ENCODE measurements around the gene CLEC10A.
"Not testable (repeated sequence)": the region's sequence is repeated elsewhere in the genome, so short reads cannot be mapped to it uniquely, and the experiment has no call there.

CLEC10A gene

DNA sequence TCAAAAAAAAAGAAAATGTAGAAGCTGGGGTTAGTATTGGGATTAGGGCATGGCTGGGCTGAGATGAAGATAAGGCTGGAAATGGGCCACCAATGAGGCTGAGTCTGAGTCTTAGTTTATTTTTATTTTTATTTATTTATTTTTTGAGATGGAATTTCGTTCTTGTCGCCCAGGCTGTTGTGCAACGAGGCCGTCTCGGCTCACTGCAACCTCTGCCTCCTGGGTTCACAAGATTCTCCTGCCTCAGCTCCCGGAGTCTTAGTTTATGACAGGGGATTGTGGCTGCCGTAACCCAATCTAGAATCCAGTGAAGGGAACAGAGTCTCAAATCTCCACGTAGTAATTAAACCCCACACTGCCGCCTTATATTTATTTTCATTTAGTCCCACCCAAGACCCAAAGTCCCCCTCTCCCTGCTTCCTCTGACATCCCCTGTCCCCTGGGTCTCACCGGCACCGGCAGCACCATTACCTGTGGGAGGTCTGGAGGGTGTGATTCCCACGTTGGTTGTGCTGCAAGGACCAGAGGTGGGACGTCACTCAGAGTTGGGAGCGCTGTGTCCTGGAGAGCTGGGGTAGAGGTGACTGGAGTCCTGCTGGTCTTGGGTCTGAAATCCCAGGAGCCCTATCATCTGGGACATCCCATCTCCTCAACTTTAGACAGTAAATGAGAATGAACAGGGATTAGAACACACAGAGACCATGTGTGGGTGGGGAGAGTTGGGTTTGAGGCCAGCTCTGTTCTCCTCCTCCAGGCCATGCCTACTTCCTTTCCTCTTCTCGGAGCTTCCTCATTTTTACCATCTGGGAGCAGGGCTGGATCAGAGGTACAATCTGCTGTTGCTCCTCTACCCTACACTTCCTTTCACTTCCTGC is at the start of gene CLEC10A:
TSS of gene CLEC10A (minus strand) at position 671 of the 875 bp plus-strand sequence. CDS start 1,439 bp downstream, outside the sequence.
- no peak for DNase-seq

DNA sequence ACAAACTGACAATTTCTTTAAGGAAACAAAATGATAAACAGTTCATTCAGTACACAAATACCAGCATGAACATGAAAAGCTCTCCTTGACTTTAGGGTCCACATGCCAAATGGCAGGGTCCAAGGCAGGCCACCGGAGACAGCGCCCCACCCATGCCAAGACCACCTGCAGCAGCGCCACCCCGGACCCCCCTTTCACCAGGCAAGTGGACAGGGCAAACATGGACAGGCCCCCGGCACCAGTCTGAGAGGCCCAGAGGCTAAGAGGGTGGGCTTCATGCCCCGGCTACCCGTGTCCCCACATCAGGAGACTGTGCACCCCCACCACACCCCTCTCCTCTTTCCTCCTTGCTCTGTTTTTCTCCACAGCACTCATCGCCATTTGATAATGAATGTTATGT is 49.3 kb upstream of the CLEC10A start:
- DNase-seq: no peak

GRCh38 chr17:7128160-7128559 is 48.1 kb upstream of the CLEC10A start:
- DNase-seq: no peak

DNA sequence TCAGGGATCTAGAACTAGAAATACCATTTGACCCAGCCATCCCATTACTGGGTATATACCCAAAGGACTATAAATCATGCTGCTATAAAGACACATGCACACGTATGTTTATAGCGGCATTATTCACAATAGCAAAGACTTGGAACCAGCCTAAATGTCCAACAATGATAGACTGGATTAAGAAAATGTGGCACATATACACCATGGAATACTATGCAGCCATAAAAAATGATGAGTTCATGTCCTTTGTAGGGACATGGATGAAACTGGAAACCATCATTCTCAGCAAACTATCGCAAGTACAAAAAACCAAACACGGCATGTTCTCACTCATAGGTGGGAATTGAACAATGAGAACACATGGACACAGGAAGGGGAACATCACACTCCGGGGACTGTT is 47.5 kb upstream of the CLEC10A start:
- not testable (repeated sequence) for DNase-seq

GRCh38 chr17:7126386-7126785 is 46.3 kb upstream of the CLEC10A start:
- DNase-seq: not testable (repeated sequence)

DNA sequence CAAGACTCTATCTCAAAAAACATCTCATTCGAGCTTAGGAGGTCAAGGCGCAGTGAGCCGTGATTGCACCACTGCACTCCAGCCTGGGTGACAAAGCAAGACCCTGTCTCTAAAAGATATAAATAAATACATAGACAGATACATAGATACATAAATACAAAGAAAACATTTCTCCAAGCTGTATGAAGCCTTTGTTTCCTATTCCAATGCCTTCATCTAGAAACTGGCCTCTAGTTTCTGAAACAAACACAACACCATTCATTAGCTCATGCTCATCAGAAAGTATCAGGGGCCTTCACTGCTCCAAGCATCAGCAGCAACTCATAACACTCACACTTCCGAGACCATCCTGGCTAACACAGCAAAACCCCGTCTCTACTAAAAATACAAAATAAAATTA is 44.9 kb upstream of the CLEC10A start:
- no peak for DNase-seq

- DNase-seq: no peak
Observed at GRCh38 chr17:7123844-7124243, 43.8 kb upstream of the CLEC10A start.

- no peak for DNase-seq
Observed at GRCh38 chr17:7122381-7122780, 42.3 kb upstream of the CLEC10A start.

DNA sequence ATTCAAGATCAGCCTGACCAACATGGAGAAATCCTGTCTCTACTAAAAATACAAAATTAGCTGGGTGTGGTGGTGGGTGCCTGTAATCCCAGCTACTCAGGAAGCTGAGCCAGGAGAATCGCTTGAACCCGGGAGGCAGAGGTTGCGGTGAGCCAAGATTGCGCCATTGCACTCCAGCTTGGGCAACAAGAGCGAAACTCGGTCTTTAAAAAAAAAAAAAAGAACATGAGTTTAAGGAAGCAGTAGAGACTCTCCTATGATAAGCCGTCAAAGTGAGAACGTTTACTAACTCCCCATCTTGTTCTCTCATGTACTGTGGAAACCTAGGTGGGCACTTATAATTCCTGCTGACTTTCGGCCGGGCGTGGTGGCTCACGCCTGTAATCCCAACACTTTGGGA is 40.6 kb upstream of the CLEC10A start:
- not testable (repeated sequence) for DNase-seq

- no peak for DNase-seq
Observed at GRCh38 chr17:7120123-7120522, 40.1 kb upstream of the CLEC10A start.

DNA sequence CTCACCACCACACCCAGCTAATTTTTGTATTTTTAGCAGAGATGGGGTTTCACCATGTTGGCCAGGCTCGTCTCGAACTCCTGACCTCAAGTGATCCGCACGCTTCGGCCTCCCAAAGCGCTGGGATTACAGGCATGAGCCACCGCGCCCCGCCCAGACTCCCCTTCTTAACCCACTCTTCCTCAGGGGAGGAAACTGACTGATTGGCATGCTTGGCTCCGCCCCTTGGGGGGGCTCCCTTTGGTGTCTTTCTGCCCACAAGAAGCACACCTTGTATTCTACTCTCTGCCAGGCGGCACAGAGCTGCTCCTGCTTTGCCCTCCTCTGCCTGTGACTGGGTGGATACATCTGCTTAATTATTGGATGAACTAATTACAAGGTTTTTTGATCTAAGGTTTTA is 39.3 kb upstream of the CLEC10A start:
- no peak for DNase-seq

- no peak for DNase-seq
Observed at GRCh38 chr17:7114875-7115614, 35.0 kb upstream of the CLEC10A start.

DNA sequence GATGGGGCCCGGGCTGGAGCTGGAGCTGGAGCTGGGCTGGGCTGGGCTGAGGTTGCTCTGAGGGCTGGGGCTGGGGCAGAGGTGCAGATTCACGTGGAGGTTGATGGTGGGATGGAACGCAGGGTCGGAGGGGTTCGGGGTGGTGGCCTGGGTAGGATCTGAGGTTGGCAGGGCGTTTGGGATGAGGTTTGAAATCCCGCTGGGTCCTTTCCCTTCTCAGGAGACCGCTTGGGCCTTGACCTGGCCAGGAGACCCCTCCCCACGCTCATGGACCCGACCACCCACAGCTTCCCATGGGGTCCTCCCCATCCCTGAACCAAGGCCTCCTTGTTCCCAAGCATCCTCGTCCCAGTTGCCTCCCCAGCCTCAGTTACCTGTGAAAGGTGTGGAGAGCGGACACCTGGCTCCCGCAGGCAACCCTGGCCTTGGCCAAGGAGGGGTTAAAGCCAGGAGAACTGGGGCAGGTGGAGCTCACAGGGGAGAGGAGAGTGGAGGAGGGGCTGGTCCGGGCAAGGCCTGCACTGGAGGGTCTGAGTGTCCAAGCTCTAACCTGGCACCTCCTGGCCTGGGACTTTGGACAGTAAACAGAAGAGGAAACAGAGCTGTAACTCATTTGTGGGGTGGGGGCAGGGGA is 34.3 kb upstream of the CLEC10A start, which contains the start of gene ASGR2:
TSS of gene ASGR2 (minus strand) at position 582 of the 634 bp plus-strand sequence. CDS start 582 bp downstream, outside the sequence.
- DNase-seq: no peak

DNA sequence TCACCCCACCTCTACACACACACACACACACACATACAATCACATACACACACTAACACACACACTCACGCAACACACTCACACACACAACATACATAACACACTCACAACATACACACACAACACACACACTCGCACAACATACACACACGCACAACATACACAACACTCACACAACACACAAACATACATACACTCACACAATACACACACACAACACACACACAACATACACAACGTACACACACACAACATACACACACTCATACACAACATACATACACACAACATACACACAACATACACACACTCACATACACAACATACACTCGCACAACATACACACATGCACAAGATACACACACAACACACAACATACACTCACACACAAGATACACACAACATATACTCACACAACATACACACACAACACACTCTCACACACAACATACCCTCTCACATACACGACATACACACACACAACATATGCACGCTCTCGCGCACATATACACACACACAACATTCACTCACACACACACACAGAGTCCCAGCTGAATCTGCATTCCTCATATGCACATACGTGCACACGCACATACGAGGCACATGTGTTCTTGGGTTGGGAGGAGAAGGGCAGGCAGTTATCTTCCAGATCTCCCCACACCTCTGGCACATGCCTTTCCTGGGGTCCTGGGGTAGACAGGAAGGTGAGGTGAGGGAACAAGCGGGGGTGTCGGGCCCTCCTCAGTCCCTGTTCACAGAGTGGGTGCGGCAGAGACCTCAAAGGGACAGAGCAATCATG is 33.4 kb upstream of the CLEC10A start:
- DNase-seq: no peak

GRCh38 chr17:7112510-7113108 is 32.6 kb upstream of the CLEC10A start:
- no peak for DNase-seq

DNA sequence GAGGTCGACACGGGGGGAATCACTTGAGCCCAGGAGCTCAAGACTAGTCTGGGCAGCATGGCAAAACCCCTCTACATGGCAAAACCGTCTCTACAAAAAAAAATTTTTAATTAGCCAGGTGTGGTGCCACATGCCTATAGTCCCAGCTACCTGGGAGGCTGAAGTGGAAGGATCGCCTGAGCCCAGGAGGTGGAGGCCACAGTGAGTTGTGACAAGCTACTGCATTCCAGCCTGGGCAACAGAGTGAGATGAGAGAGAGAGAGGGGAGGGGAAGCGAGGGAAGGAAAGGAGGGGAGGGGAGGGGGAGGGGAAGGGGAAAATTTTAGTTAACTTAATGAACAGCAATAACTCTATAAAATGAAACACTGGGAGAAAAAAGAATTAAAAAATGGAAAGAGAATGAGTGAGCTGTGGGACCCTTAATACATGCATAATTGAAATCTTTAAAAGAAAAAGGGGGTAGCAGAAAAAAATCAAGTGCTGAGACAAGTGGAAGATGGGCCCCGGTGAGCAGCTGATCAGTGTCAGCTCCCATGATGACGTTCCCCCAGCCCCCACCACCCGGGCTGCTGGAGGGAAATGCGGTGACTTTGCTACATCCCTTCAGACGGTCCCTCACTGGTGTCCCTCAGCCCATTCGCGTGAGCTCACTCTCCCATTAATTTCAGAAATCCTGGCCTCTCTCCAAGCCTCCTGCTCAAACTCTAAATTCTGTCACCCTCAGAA is 31.9 kb upstream of the CLEC10A start:
- no peak for DNase-seq

DNA sequence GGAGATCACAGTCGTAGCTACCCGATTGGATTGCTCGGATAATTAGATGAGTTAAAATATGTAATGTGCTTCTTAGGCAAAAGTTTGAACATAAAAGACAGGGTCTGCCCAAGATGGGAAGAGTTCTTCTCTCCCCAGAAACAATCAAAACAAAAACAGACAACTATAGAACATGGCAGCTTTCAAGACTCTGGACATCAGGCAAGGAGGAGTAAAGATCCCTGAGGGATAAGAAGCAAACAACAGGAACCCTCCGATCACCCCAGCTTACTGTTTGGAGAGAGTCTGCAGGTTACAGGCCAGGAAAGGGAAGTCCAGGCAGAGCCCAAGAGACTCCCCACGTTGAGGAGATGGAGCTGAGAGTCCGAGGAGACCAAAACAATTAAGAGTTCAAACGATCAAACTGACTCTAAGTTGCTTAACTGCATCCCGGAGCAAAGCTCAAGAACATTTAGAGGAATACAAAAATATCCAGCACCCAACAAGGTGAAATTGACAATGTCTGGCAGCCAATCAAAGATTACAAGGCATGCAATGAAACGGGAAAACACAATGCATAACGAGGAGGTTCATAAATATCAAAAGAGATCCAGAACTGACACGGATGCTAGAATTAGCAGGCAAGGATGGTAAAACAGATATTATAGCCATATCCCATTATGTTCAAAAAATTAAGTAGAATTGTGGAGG is 30.7 kb upstream of the CLEC10A start:
- no peak for DNase-seq

DNA sequence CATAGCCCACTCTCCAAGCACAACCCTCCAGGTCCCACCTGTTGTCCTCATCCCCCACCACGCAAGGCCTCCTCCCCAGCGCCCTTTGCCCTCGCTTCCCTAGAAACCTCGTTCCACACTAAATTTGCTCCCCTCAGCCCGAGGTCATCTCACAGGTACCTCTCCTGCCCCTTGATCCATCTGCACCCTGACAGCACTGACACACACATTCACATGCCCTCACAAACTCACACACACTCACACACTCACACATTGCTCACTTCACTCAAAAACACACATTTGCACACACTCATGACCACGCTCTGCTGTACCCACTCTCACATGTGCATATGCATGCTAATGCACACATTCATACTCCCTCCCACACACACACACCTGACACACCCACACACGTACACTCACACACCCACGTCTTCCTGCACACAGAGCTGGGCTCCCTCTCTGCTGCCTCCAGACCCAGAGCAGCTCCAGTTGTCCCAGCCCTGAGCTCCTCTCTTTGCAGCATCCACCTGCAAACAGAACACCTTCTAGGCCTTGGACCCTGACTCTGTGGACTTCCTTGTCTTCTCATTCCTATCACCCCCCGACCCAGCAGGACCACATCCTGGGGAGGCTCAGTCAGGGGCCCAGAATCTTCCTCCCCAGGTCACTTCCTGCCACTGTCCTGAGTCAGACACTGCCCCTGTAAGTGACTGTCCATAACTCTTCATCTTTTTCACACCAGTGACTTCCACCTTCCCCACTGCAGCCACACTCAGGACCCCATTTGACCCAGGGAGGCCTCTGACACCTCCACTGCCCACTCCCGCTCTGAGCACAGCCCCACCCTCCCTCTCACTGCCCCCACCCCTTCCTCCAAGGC is 29.6 kb upstream of the CLEC10A start:
- DNase-seq: no peak

GRCh38 chr17:7108981-7109380 is 28.9 kb upstream of the CLEC10A start:
- DNase-seq: no peak

GRCh38 chr17:7108560-7108925 is 28.5 kb upstream of the CLEC10A start:
- DNase-seq: no peak
